CD14-positive monocyte (primary cell): Measurements from ENCODE around the gene RPL29. TPM values are rescaled to one million over a fixed set of nuclear protein-coding genes. Genes with fewer than 3 reads are reported as not detected.
"Not testable (repeated sequence)": the region's sequence is repeated elsewhere in the genome, so short reads cannot be mapped to it uniquely, and the experiment has no call there.

Source experiments
- DNase-seq, 3 donors: peaks; one replicate each; pipeline ENCODE4 v3.0.0-alpha.2; 2011 to 2022
- H2AFZ ChIP-seq: 2 replicates; pipeline ENCODE4 v1.6.0; 2012; ENCODE audit warnings: mild to moderate bottlenecking, low read depth, low read length, inconsistent platforms; ENCODE audit not compliant: insufficient read depth, poor library complexity, severe bottlenecking
- H3K27ac ChIP-seq, 2 donors: 1 replicate in 1 of 2; 2 replicates in 1 of 2; pipeline ENCODE4 v1.5.1; 2012 to 2013; ENCODE audit warnings: low read length in 2 of 2, control low read depth in 1 of 2, inconsistent platforms in 1 of 2, low read depth in 1 of 2, mild to moderate bottlenecking in 1 of 2
- H3K27me3 ChIP-seq, 2 donors: one replicate each; pipeline versions ENCODE4 v1.6.0 to v1.6.1; 2011 to 2013; ENCODE audit warnings: low read length in 2 of 2; ENCODE audit not compliant: control insufficient read depth in 2 of 2, insufficient read depth in 2 of 2
- H3K36me3 ChIP-seq, 2 donors: replicated peaks in 1 of 2; 1 replicate in 1 of 2; 2 replicates in 1 of 2; pipeline versions ENCODE4 v1.5.1 to v1.6.1; 2012 to 2013; ENCODE audit warnings: low read length in 2 of 2, control low read depth in 1 of 2, inconsistent platforms in 1 of 2, mild to moderate bottlenecking in 1 of 2; ENCODE audit not compliant: insufficient read depth in 2 of 2, control insufficient read depth in 1 of 2
- H3K4me1 ChIP-seq, 2 donors: 1 replicate in 1 of 2; 2 replicates in 1 of 2; pipeline versions ENCODE4 v1.5.1 to v1.6.1; 2012 to 2013; ENCODE audit warnings: low read length in 2 of 2, control low read depth in 1 of 2, inconsistent platforms in 1 of 2, mild to moderate bottlenecking in 1 of 2, moderate library complexity in 1 of 2; ENCODE audit not compliant: insufficient read depth in 2 of 2, control insufficient read depth in 1 of 2
- H3K4me2 ChIP-seq: replicated peaks from 2 replicates; pipeline ENCODE3; 2012; ENCODE audit warnings: low read length, moderate library complexity, mild to moderate bottlenecking; ENCODE audit not compliant: poor library complexity, severe bottlenecking; ENCODE audit errors: extremely low read depth
- H3K4me3 ChIP-seq, 3 experiments: fragments of 200-600 bp in 1 of 3; sonication (generic) in 1 of 3; replicated peaks in 1 of 3; 1 replicate in 2 of 3; 2 replicates in 1 of 3; pipeline ENCODE4 v1.5.1; 2011 to 2013; ENCODE audit warnings: low read length in 3 of 3, mild to moderate bottlenecking in 3 of 3, control low read depth in 2 of 3, low read depth in 2 of 3, inconsistent platforms in 1 of 3, moderate library complexity in 1 of 3
- H3K79me2 ChIP-seq: 2 replicates; pipeline ENCODE4 v1.6.0; 2012; ENCODE audit warnings: mild to moderate bottlenecking, control low read depth, inconsistent platforms, low read length, moderate library complexity; ENCODE audit not compliant: insufficient read depth
- H3K9ac ChIP-seq: 2 replicates; pipeline ENCODE4 v1.6.0; 2017; ENCODE audit warnings: low read length, mild to moderate bottlenecking; ENCODE audit not compliant: insufficient read depth, poor library complexity, severe bottlenecking
- H3K9me3 ChIP-seq, 2 donors: replicated peaks in 1 of 2; 1 replicate in 1 of 2; 2 replicates in 1 of 2; pipeline versions ENCODE4 v1.5.1 to v1.6.1; 2012 to 2013; ENCODE audit warnings: low read length in 2 of 2, control low read depth in 1 of 2; ENCODE audit not compliant: control insufficient read depth in 1 of 2, insufficient read depth in 1 of 2
- H4K20me1 ChIP-seq: 2 replicates; pipeline ENCODE4 v1.6.0; 2012; ENCODE audit warnings: mild to moderate bottlenecking, low read length, control low read depth, moderate library complexity; ENCODE audit not compliant: insufficient read depth
- H3K27ac Mint-ChIP-seq, 7 donors: one replicate each; pipeline ENCODE4 v1.8.0; 2020; ENCODE audit warnings: mild to moderate bottlenecking in 7 of 7, mixed read lengths in 7 of 7, moderate library complexity in 6 of 7, inconsistent platforms in 2 of 7
- H3K27me3 Mint-ChIP-seq, 3 donors: one replicate each; pipeline ENCODE4 v1.8.0; 2021 to 2022; ENCODE audit warnings: low read depth in 3 of 3, mild to moderate bottlenecking in 3 of 3, mixed read lengths in 3 of 3, moderate library complexity in 3 of 3, inconsistent platforms in 1 of 3
- H3K36me3 Mint-ChIP-seq, 2 donors: one replicate each; pipeline ENCODE4 v1.8.0; 2020; ENCODE audit warnings: mixed read lengths in 2 of 2, inconsistent platforms in 1 of 2, mild to moderate bottlenecking in 1 of 2
- H3K4me1 Mint-ChIP-seq: one replicate; pipeline ENCODE4 v1.8.0; 2020; ENCODE audit warnings: mild to moderate bottlenecking, mixed read lengths
- H3K4me3 Mint-ChIP-seq, 2 donors: one replicate each; pipeline ENCODE4 v1.8.0; 2020; ENCODE audit warnings: mild to moderate bottlenecking in 2 of 2, mixed read lengths in 2 of 2, moderate library complexity in 1 of 2
- H3K9me3 Mint-ChIP-seq, 7 donors: one replicate each; pipeline ENCODE4 v1.8.0; 2020 to 2022; ENCODE audit warnings: mixed read lengths in 7 of 7, mild to moderate bottlenecking in 6 of 7, moderate library complexity in 6 of 7, inconsistent platforms in 2 of 7
- CTCF ChIP-seq: fragments of 200-600 bp; IDR thresholded peaks from one replicate; pipeline ENCODE4 v1.8.0; 2022; ENCODE audit warnings: antibody characterized with exemption, mild to moderate bottlenecking
- WGBS: methylation state at CpG from one replicate; pipeline ENCODE4 v1.1.5; 2013; ENCODE audit warnings: missing lambda C conversion rate; ENCODE audit not compliant: insufficient coverage; 5-methylcytosine and 5-hydroxymethylcytosine counted together
- intact Hi-C, 2 donors: fragments of 100-400 bp; cut with micrococcal nuclease; formaldehyde crosslinking; loops; one replicate each; pipeline versions ENCODE4 v1.15.0 to v1.15.1; 2023
- polyA plus RNA-seq, 3 donors: library from polyadenylated mRNA; depleted of rRNA in 1 of 3; unstranded in 2 of 3; stranded (reverse) in 1 of 3; fragments of 300-500 nt in 2 of 3; fragments of >200 nt in 1 of 3; fragmentation: Illumina TruSeq in 2 of 3; gene quantifications; 1 replicate in 2 of 3; 2 replicates in 1 of 3; pipeline ENCODE4 v1.2.3, GENCODE V29; 2012 to 2021

RPL29 gene
- polyA plus RNA-seq, 3 donors, result 753 to 2,360 (median 856) TPM

- H3K79me2 ChIP-seq, result peaks cover 28% of the 10 kb centered on the region
- H4K20me1 ChIP-seq, result peaks cover 40% of the 10 kb centered on the region
- H3K4me1 ChIP-seq, result peaks cover 12 to 14% of the 10 kb centered on the region in 2 donors
- no peak overlapping the region for H3K4me2 ChIP-seq
- no peak overlapping the region for H2AFZ ChIP-seq
- no peak for DNase-seq
- peak overlapping the region in 1 of 2 donors; percentile 26 for H3K27ac ChIP-seq
- no peak overlapping the region for H3K9ac ChIP-seq
- intact Hi-C loops, result no loop called here
- Mint-ChIP-seq H3K27me3 (peaks cover 0 to 3% (median 2%) of the 10 kb centered on the region in 3 donors), H3K36me3 (peaks cover 23 to 41% of the 10 kb centered on the region in 2 donors), H3K9me3 (peaks cover 0 to 2% (median 0%) of the 10 kb centered on the region in 7 donors), H3K27ac (peak overlapping the region in 2 of 7 donors; percentile 22 to 32), H3K4me1 (peaks cover 22% of the 10 kb centered on the region), H3K4me3 (no peak overlapping the region)
- no peaks in the 10 kb centered on the region for H3K27me3 ChIP-seq
- no peak overlapping the region for H3K4me3 ChIP-seq
- H3K9me3 ChIP-seq, result no peaks in the 10 kb centered on the region
- peaks cover 34 to 37% of the 10 kb centered on the region in 2 donors for H3K36me3 ChIP-seq
- WGBS, result 100% methylated on average over 1 of the region's 3 CpGs
- TF ChIP-seq CTCF, result no peak
Observed at GRCh38 chr3:51992017-51992682, 3.5 kb downstream of the RPL29 start.

DNA sequence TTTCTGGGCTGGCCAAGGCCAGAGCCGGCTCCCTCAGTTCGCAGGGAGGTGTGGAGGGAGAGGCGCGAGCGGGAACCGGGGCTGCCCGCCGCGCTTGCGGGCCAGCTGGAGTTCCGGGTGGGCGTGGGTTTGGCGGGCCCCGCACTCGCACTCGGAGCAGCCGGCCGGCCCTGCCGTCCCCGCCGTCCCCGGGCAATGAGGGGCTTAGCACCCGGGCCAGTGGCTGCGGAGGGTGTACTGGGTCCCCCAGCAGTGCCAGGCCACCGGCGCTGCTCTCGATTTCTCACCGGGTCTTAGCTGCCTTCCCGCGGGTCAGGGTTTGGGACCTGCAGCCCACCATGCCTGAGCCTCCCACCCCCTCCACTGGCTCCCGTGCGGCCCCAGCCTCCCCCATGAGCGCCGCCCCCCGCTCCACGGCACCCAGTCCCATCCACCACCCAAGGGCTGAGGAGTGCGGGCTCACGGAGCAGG is 5.2 kb downstream of the RPL29 start:
- Histone ChIP-seq H3K79me2 (peaks cover 25% of the 10 kb centered on the region), H4K20me1 (peaks cover 40% of the 10 kb centered on the region), H3K4me1 (peaks cover 12 to 14% of the 10 kb centered on the region in 2 donors), H3K36me3 (peaks cover 34 to 37% of the 10 kb centered on the region in 2 donors)
- 93% methylated on average over 21 of the region's 38 CpGs for WGBS
- H3K4me3 ChIP-seq, H3K27me3 ChIP-seq, H3K27ac Mint-ChIP-seq, H3K9ac ChIP-seq, intact Hi-C loops, H3K27me3 Mint-ChIP-seq, H3K27ac ChIP-seq, H3K4me2 ChIP-seq, H3K4me3 Mint-ChIP-seq, H2AFZ ChIP-seq, DNase-seq, H3K9me3 Mint-ChIP-seq, H3K9me3 ChIP-seq: not testable (repeated sequence)
- Mint-ChIP-seq H3K36me3 (peaks cover 23 to 40% of the 10 kb centered on the region in 2 donors), H3K4me1 (peaks cover 19% of the 10 kb centered on the region)
